Astrocyte (in vitro differentiated cells and primary cell): Measurements from ENCODE around the gene RAC2. TPM values are rescaled to one million over a fixed set of nuclear protein-coding genes. Genes with fewer than 3 reads are reported as not detected.

ENCODE experiments used
- DNase-seq: peaks from one replicate; pipeline ENCODE4 v3.0.0-alpha.2; 2010; ENCODE audit warnings: low read depth
- FAIRE-seq: peaks from 2 replicates; lab custom pipeline; 2011; peaks lifted over from hg19 to GRCh38; lab: Jason Lieb, UNC
- H2AFZ ChIP-seq: 2 replicates; pipeline ENCODE4 v1.6.0; 2012; ENCODE audit warnings: low read depth, low read length, inconsistent platforms
- H3K27ac ChIP-seq: 2 replicates; pipeline ENCODE4 v1.5.1; 2011; ENCODE audit warnings: low read depth, low read length, inconsistent platforms
- H3K27me3 ChIP-seq: 2 replicates; pipeline ENCODE4 v1.6.0; 2011; ENCODE audit warnings: low read length, inconsistent platforms; ENCODE audit not compliant: insufficient read depth
- H3K36me3 ChIP-seq: 2 replicates; pipeline ENCODE4 v1.5.1; 2011; ENCODE audit warnings: low read length, inconsistent platforms; ENCODE audit not compliant: insufficient read depth
- H3K4me1 ChIP-seq: 2 replicates; pipeline ENCODE4 v1.5.1; 2011; ENCODE audit warnings: low read length, inconsistent platforms; ENCODE audit not compliant: insufficient read depth
- H3K4me2 ChIP-seq: 2 replicates; pipeline ENCODE4 v1.6.0; 2012; ENCODE audit warnings: low read length, inconsistent platforms
- H3K4me3 ChIP-seq: 2 replicates; pipeline ENCODE4 v1.5.1; 2011; ENCODE audit warnings: low read depth, mild to moderate bottlenecking, low read length, inconsistent platforms; ENCODE audit not compliant: insufficient read depth
- H3K79me2 ChIP-seq: 2 replicates; pipeline ENCODE4 v1.6.0; 2012; ENCODE audit warnings: mild to moderate bottlenecking, low read length, inconsistent platforms; ENCODE audit not compliant: insufficient read depth
- H3K9ac ChIP-seq: 2 replicates; pipeline ENCODE4 v1.6.0; 2012; ENCODE audit warnings: mild to moderate bottlenecking, low read length, inconsistent platforms
- H3K9me3 ChIP-seq: 2 replicates; pipeline ENCODE4 v1.5.1; 2012; ENCODE audit warnings: low read depth, mild to moderate bottlenecking, low read length, inconsistent platforms; ENCODE audit not compliant: insufficient read depth
- H4K20me1 ChIP-seq: 2 replicates; pipeline ENCODE4 v1.6.0; 2012; ENCODE audit warnings: low read length, inconsistent platforms; ENCODE audit not compliant: insufficient read depth
- H3K27ac Mint-ChIP-seq: one replicate; pipeline ENCODE4 v1.8.0; 2021; ENCODE audit warnings: mild to moderate bottlenecking, mixed read lengths; ENCODE audit not compliant: unreplicated experiment
- H3K27me3 Mint-ChIP-seq: one replicate; pipeline ENCODE4 v1.8.0; 2021; ENCODE audit warnings: low read depth, mixed read lengths; ENCODE audit not compliant: unreplicated experiment
- H3K36me3 Mint-ChIP-seq: one replicate; pipeline ENCODE4 v1.8.0; 2021; ENCODE audit warnings: low read depth, mixed read lengths; ENCODE audit not compliant: unreplicated experiment
- H3K4me1 Mint-ChIP-seq: one replicate; pipeline ENCODE4 v1.8.0; 2021; ENCODE audit warnings: low read depth, mixed read lengths; ENCODE audit not compliant: unreplicated experiment
- H3K4me3 Mint-ChIP-seq: one replicate; pipeline ENCODE4 v1.8.0; 2021; ENCODE audit warnings: mild to moderate bottlenecking, moderate library complexity, mixed read lengths; ENCODE audit not compliant: unreplicated experiment
- H3K9me3 Mint-ChIP-seq: one replicate; pipeline ENCODE4 v1.8.0; 2021; ENCODE audit warnings: mild to moderate bottlenecking, mixed read lengths; ENCODE audit not compliant: unreplicated experiment
- EZH2 ChIP-seq: IDR thresholded peaks from 2 replicates; pipeline ENCODE4 v1.6.1; 2012; ENCODE audit warnings: mild to moderate bottlenecking, low read length, inconsistent platforms; ENCODE audit not compliant: insufficient read depth
- total RNA-seq: library from RNA; stranded (reverse); gene quantifications from 2 replicates; pipeline ENCODE4 v1.2.1, GENCODE V29; 2021
- TF ChIP-seq, protein P1 (sequence below): IDR thresholded peaks from 2 replicates; pipeline ENCODE4 v1.5.1; 2011; ENCODE audit warnings: low read depth, mild to moderate bottlenecking, inconsistent platforms, low read length, moderate library complexity; ENCODE audit not compliant: insufficient read depth

Gene RAC2
- total RNA-seq, 1 donor from 2014 or later: 0.61 TPM

DNA sequence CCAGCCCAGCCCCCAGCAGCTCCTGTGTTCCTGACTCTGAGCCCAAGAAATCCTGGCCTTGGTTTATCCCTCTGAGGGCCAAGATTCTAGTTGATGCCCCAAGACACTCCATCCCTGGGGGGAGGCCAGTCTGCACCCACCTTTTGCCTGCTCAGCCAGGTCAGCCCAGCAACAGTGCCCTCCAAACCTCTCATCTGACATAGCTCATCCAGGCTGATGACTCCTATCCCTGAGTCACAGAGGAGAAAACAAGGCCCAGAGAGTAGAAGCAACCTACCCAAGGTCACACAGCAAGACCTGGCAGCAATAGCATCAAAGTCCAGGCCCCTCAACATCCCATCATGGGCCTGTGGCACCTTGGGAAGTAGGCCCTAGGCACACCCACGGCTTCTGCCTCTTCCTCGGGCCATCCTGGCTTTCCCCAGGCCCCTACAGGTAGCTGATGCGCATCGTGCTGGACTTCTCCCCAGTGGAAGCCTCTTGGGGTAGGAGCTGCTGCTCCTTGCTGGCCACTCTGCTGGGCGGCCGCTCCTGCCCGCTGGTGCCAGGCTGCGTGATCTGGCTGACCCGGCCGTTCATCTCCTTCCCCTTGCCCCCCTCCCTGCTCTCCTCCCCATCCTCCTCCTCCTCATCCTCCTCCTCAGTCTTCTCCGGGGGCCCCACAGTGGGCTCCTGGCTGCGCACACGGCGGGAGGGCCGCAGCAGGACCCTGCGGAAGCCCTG lies 37.8 kb downstream of the RAC2 start:
- Histone ChIP-seq H3K27me3 (peaks cover 8% of the 10 kb centered on the region), H4K20me1 (no peaks in the 10 kb centered on the region), H3K9me3 (no peaks in the 10 kb centered on the region), H3K4me1 (no peaks in the 10 kb centered on the region), H2AFZ (no peak overlapping the region), H3K4me3 (no peak overlapping the region), H3K4me2 (no peak overlapping the region), H3K9ac (no peak overlapping the region), H3K27ac (no peak overlapping the region), H3K36me3 (no peaks in the 10 kb centered on the region), H3K79me2 (no peaks in the 10 kb centered on the region)
- FAIRE-seq: no peak
- Mint-ChIP-seq H3K36me3 (no peaks in the 10 kb centered on the region), H3K9me3 (no peaks in the 10 kb centered on the region), H3K4me1 (no peaks in the 10 kb centered on the region), H3K27ac (no peak overlapping the region), H3K27me3 (peaks cover 35% of the 10 kb centered on the region), H3K4me3 (no peak overlapping the region)
- no peak for DNase-seq
- TF ChIP-seq, protein P1, sequence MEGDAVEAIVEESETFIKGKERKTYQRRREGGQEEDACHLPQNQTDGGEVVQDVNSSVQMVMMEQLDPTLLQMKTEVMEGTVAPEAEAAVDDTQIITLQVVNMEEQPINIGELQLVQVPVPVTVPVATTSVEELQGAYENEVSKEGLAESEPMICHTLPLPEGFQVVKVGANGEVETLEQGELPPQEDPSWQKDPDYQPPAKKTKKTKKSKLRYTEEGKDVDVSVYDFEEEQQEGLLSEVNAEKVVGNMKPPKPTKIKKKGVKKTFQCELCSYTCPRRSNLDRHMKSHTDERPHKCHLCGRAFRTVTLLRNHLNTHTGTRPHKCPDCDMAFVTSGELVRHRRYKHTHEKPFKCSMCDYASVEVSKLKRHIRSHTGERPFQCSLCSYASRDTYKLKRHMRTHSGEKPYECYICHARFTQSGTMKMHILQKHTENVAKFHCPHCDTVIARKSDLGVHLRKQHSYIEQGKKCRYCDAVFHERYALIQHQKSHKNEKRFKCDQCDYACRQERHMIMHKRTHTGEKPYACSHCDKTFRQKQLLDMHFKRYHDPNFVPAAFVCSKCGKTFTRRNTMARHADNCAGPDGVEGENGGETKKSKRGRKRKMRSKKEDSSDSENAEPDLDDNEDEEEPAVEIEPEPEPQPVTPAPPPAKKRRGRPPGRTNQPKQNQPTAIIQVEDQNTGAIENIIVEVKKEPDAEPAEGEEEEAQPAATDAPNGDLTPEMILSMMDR: no peak
- no peak for TF ChIP-seq EZH2

- H3K9ac ChIP-seq: no peak overlapping the region
- TF ChIP-seq EZH2: no peak
- TF ChIP-seq, protein P1: no peak
- H3K36me3 Mint-ChIP-seq: no peaks in the 10 kb centered on the region
- H3K4me2 ChIP-seq: no peak overlapping the region
- H3K27ac ChIP-seq: no peak overlapping the region
- no peaks in the 10 kb centered on the region for H4K20me1 ChIP-seq
- no peak for DNase-seq
- no peak overlapping the region for H3K27ac Mint-ChIP-seq
- H3K4me3 ChIP-seq: no peak overlapping the region
- no peaks in the 10 kb centered on the region for H3K36me3 ChIP-seq
- peaks cover 2% of the 10 kb centered on the region for H3K27me3 ChIP-seq
- no peaks in the 10 kb centered on the region for H3K4me1 Mint-ChIP-seq
- H3K9me3 ChIP-seq: no peaks in the 10 kb centered on the region
- no peak for FAIRE-seq
- no peaks in the 10 kb centered on the region for H3K79me2 ChIP-seq
- peaks cover 24% of the 10 kb centered on the region for H3K27me3 Mint-ChIP-seq
- no peak overlapping the region for H2AFZ ChIP-seq
- H3K9me3 Mint-ChIP-seq: no peaks in the 10 kb centered on the region
- no peaks in the 10 kb centered on the region for H3K4me1 ChIP-seq
- H3K4me3 Mint-ChIP-seq: no peak overlapping the region
Observed at GRCh38 chr22:37205046-37205445, 39.0 kb downstream of the RAC2 start.

GRCh38 chr22:37204045-37204655 lies 39.9 kb downstream of the RAC2 start:
- no peak for DNase-seq
- no peaks in the 10 kb centered on the region for H3K36me3 Mint-ChIP-seq

More at GRCh38 chr22:37204045-37204655, 39.9 kb downstream of the RAC2 start:
- H4K20me1 ChIP-seq: no peaks in the 10 kb centered on the region
- H3K36me3 ChIP-seq: no peaks in the 10 kb centered on the region
- Mint-ChIP-seq H3K27ac (no peak overlapping the region), H3K27me3 (peaks cover 20% of the 10 kb centered on the region), H3K4me1 (no peaks in the 10 kb centered on the region), H3K9me3 (no peaks in the 10 kb centered on the region), H3K4me3 (no peak overlapping the region)
- H3K4me1 ChIP-seq: peaks cover 4% of the 10 kb centered on the region
- no peak overlapping the region for H3K9ac ChIP-seq
- no peak overlapping the region for H3K27ac ChIP-seq
- no peak for TF ChIP-seq EZH2
- TF ChIP-seq, protein P1: no peak
- no peak overlapping the region for H2AFZ ChIP-seq
- peaks cover 2% of the 10 kb centered on the region for H3K27me3 ChIP-seq
- no peak overlapping the region for H3K4me2 ChIP-seq
- no peak for FAIRE-seq
- H3K9me3 ChIP-seq: no peaks in the 10 kb centered on the region
- no peak overlapping the region for H3K4me3 ChIP-seq
- H3K79me2 ChIP-seq: no peaks in the 10 kb centered on the region
